ENCODE results near the gene NME8.

Gene NME8

GRCh38 chr7:37825038-37825437 lies 23.4 kb upstream of the NME8 start:
- Histone ChIP-seq H3K27me3 (ENCODE audit: control insufficient read depth, insufficient read depth, low read length) (no peaks in the 10 kb centered on the region), H3K36me3 (ENCODE audit: control insufficient read depth, insufficient read depth, low read length) (no peaks in the 10 kb centered on the region), H3K4me1 (ENCODE audit: control insufficient read depth, insufficient read depth, low read length) (no peaks in the 10 kb centered on the region), H3K9ac (ENCODE audit: low read length) (no peak overlapping the region), H3K27ac (ENCODE audit: low read depth, low read length) (no peak overlapping the region), H3K4me3 (ENCODE audit: low read depth, low read length) (no peak overlapping the region), H3K9me3 (ENCODE audit: control insufficient read depth, insufficient read depth, low read depth, low read length) (peaks cover 4% of the 10 kb centered on the region; the same call in 1 of the 2 replicates)

- Histone ChIP-seq H3K27me3 (ENCODE audit: control insufficient read depth, insufficient read depth, low read length) (no peaks in the 10 kb centered on the region), H3K4me1 (ENCODE audit: control insufficient read depth, insufficient read depth, low read length) (no peaks in the 10 kb centered on the region), H3K36me3 (ENCODE audit: control insufficient read depth, insufficient read depth, low read length) (no peaks in the 10 kb centered on the region), H3K27ac (ENCODE audit: low read depth, low read length) (no peak overlapping the region), H3K9ac (ENCODE audit: low read length) (no peak overlapping the region), H3K9me3 (ENCODE audit: control insufficient read depth, insufficient read depth, low read depth, low read length) (no peaks in the 10 kb centered on the region), H3K4me3 (ENCODE audit: low read depth, low read length) (no peak overlapping the region)
Observed at GRCh38 chr7:37826825-37827224, 21.6 kb upstream of the NME8 start.

- Histone ChIP-seq H3K9ac (ENCODE audit: low read length) (no peak overlapping the region), H3K4me3 (ENCODE audit: low read depth, low read length) (no peak overlapping the region), H3K27me3 (ENCODE audit: control insufficient read depth, insufficient read depth, low read length) (no peaks in the 10 kb centered on the region), H3K27ac (ENCODE audit: low read depth, low read length) (no peak overlapping the region), H3K36me3 (ENCODE audit: control insufficient read depth, insufficient read depth, low read length) (no peaks in the 10 kb centered on the region), H3K4me1 (ENCODE audit: control insufficient read depth, insufficient read depth, low read length) (no peaks in the 10 kb centered on the region), H3K9me3 (ENCODE audit: control insufficient read depth, insufficient read depth, low read depth, low read length) (no peaks in the 10 kb centered on the region)
Observed at GRCh38 chr7:37831244-37831643, 17.2 kb upstream of the NME8 start.

- Histone ChIP-seq H3K4me1 (ENCODE audit: control insufficient read depth, insufficient read depth, low read length) (no peaks in the 10 kb centered on the region), H3K9ac (ENCODE audit: low read length) (no peak overlapping the region), H3K36me3 (ENCODE audit: control insufficient read depth, insufficient read depth, low read length) (no peaks in the 10 kb centered on the region), H3K27me3 (ENCODE audit: control insufficient read depth, insufficient read depth, low read length) (no peaks in the 10 kb centered on the region), H3K9me3 (ENCODE audit: control insufficient read depth, insufficient read depth, low read depth, low read length) (no peaks in the 10 kb centered on the region), H3K27ac (ENCODE audit: low read depth, low read length) (no peak overlapping the region), H3K4me3 (ENCODE audit: low read depth, low read length) (no peak overlapping the region)
Observed at GRCh38 chr7:37832194-37832593, 16.2 kb upstream of the NME8 start.

- no peak overlapping the region for H3K9ac ChIP-seq (ENCODE audit: low read length)
- H3K4me3 ChIP-seq (ENCODE audit: low read depth, low read length), result peak overlapping the region; percentile 37; the same call in 1 of the 2 replicates
- no peak overlapping the region for H3K27ac ChIP-seq (ENCODE audit: low read depth, low read length)
- H3K36me3 ChIP-seq (ENCODE audit: control insufficient read depth, insufficient read depth, low read length), result no peaks in the 10 kb centered on the region
- H3K4me1 ChIP-seq (ENCODE audit: control insufficient read depth, insufficient read depth, low read length), result no peaks in the 10 kb centered on the region
- H3K27me3 ChIP-seq (ENCODE audit: control insufficient read depth, insufficient read depth, low read length), result no peaks in the 10 kb centered on the region
- H3K9me3 ChIP-seq (ENCODE audit: control insufficient read depth, insufficient read depth, low read depth, low read length), result no peaks in the 10 kb centered on the region
Observed at GRCh38 chr7:37833107-37833817, 15.1 kb upstream of the NME8 start.

GRCh38 chr7:37833818-37834146 lies 14.6 kb upstream of the NME8 start:
- no peaks in the 10 kb centered on the region for H3K9me3 ChIP-seq (ENCODE audit: control insufficient read depth, insufficient read depth, low read depth, low read length)
- H3K27me3 ChIP-seq (ENCODE audit: control insufficient read depth, insufficient read depth, low read length), result no peaks in the 10 kb centered on the region
- no peaks in the 10 kb centered on the region for H3K36me3 ChIP-seq (ENCODE audit: control insufficient read depth, insufficient read depth, low read length)
- no peak overlapping the region for H3K4me3 ChIP-seq (ENCODE audit: low read depth, low read length)
- no peak overlapping the region for H3K27ac ChIP-seq (ENCODE audit: low read depth, low read length)
- H3K9ac ChIP-seq (ENCODE audit: low read length), result no peak overlapping the region
- H3K4me1 ChIP-seq (ENCODE audit: control insufficient read depth, insufficient read depth, low read length), result no peaks in the 10 kb centered on the region

- Histone ChIP-seq H3K4me3 (ENCODE audit: low read depth, low read length) (no peak overlapping the region), H3K9ac (ENCODE audit: low read length) (no peak overlapping the region), H3K9me3 (ENCODE audit: control insufficient read depth, insufficient read depth, low read depth, low read length) (no peaks in the 10 kb centered on the region), H3K4me1 (ENCODE audit: control insufficient read depth, insufficient read depth, low read length) (no peaks in the 10 kb centered on the region), H3K27me3 (ENCODE audit: control insufficient read depth, insufficient read depth, low read length) (no peaks in the 10 kb centered on the region), H3K27ac (ENCODE audit: low read depth, low read length) (no peak overlapping the region), H3K36me3 (ENCODE audit: control insufficient read depth, insufficient read depth, low read length) (no peaks in the 10 kb centered on the region)
Observed at GRCh38 chr7:37853468-37853867, 5.1 kb downstream of the NME8 start.

- Histone ChIP-seq H3K36me3 (ENCODE audit: control insufficient read depth, insufficient read depth, low read length) (no peaks in the 10 kb centered on the region), H3K9ac (ENCODE audit: low read length) (no peak overlapping the region), H3K4me3 (ENCODE audit: low read depth, low read length) (no peak overlapping the region)
Observed at GRCh38 chr7:37882086-37882485, 33.7 kb downstream of the NME8 start.

GRCh38 chr7:37893359-37893758 lies 45.0 kb downstream of the NME8 start:
- H3K27me3 ChIP-seq (ENCODE audit: control insufficient read depth, insufficient read depth, low read length), result no peaks in the 10 kb centered on the region
- no peaks in the 10 kb centered on the region for H3K4me1 ChIP-seq (ENCODE audit: control insufficient read depth, insufficient read depth, low read length)
- H3K9ac ChIP-seq (ENCODE audit: low read length), result no peak overlapping the region
- H3K36me3 ChIP-seq (ENCODE audit: control insufficient read depth, insufficient read depth, low read length), result no peaks in the 10 kb centered on the region
- no peaks in the 10 kb centered on the region for H3K9me3 ChIP-seq (ENCODE audit: control insufficient read depth, insufficient read depth, low read depth, low read length)
- no peak overlapping the region for H3K27ac ChIP-seq (ENCODE audit: low read depth, low read length)
- H3K4me3 ChIP-seq (ENCODE audit: low read depth, low read length), result no peak overlapping the region

More at GRCh38 chr7:37882086-37882485, 33.7 kb downstream of the NME8 start:
- Histone ChIP-seq H3K27me3 (ENCODE audit: control insufficient read depth, insufficient read depth, low read length) (no peaks in the 10 kb centered on the region), H3K27ac (ENCODE audit: low read depth, low read length) (no peak overlapping the region), H3K4me1 (ENCODE audit: control insufficient read depth, insufficient read depth, low read length) (no peaks in the 10 kb centered on the region), H3K9me3 (ENCODE audit: control insufficient read depth, insufficient read depth, low read depth, low read length) (no peaks in the 10 kb centered on the region)

- Histone ChIP-seq H3K4me3 (ENCODE audit: low read depth, low read length) (no peak overlapping the region), H3K9me3 (ENCODE audit: control insufficient read depth, insufficient read depth, low read depth, low read length) (no peaks in the 10 kb centered on the region), H3K36me3 (ENCODE audit: control insufficient read depth, insufficient read depth, low read length) (no peaks in the 10 kb centered on the region), H3K9ac (ENCODE audit: low read length) (no peak overlapping the region), H3K27ac (ENCODE audit: low read depth, low read length) (no peak overlapping the region), H3K27me3 (ENCODE audit: control insufficient read depth, insufficient read depth, low read length) (no peaks in the 10 kb centered on the region), H3K4me1 (ENCODE audit: control insufficient read depth, insufficient read depth, low read length) (no peaks in the 10 kb centered on the region)
Observed at GRCh38 chr7:37894671-37895070, 46.3 kb downstream of the NME8 start.

- Histone ChIP-seq H3K4me1 (ENCODE audit: control insufficient read depth, insufficient read depth, low read length) (peaks cover 3% of the 10 kb centered on the region; the same call in 1 of the 2 replicates), H3K36me3 (ENCODE audit: control insufficient read depth, insufficient read depth, low read length) (no peaks in the 10 kb centered on the region), H3K4me3 (ENCODE audit: low read depth, low read length) (no peak overlapping the region), H3K27me3 (ENCODE audit: control insufficient read depth, insufficient read depth, low read length) (no peaks in the 10 kb centered on the region), H3K27ac (ENCODE audit: low read depth, low read length) (no peak overlapping the region), H3K9me3 (ENCODE audit: control insufficient read depth, insufficient read depth, low read depth, low read length) (no peaks in the 10 kb centered on the region), H3K9ac (ENCODE audit: low read length) (no peak overlapping the region)
Observed at GRCh38 chr7:37899712-37900247, 51.4 kb downstream of the NME8 start.
